ENCODE measurements around the gene CERS2. TPM values are rescaled to one million over a fixed set of nuclear protein-coding genes. Genes with fewer than 3 reads are reported as not detected.

The CERS2 gene
- total and polyA plus RNA-seq, 4 donors, result 106 to 141 (median 136) TPM

DNA sequence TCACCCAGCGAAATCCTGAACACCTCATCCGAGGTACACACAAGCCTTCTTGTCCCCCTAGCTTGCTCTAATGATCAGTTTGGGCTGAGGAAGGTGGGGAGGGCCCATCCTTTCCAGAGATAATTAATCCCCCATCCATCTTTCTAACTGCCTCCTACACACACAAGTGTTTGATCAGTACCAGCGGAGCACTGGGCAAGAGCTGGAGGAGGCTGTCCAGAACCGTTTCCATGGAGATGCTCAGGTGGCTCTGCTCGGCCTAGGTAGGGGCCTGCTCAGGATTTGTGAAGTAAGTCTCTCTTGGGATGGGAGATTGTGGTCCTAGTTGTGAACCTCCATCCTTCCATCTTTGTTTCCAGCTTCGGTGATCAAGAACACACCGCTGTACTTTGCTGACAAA is 13.3 kb upstream of the CERS2 start:
- 86 to 90% methylated on average over 7 of the region's 7 CpGs for WGBS, 2 donors
- intact Hi-C loops (cut with DNase I), result no loop called here
- DNase-seq (peak in 1 of 2 donors; percentile 27), ATAC-seq (ENCODE audit: low FRiP score) (no peak)
- H3K4me1 ChIP-seq (ENCODE audit: control insufficient read depth in 1 of 2, insufficient read depth in 2 of 2, low read length in 2 of 2), result no peaks in the 10 kb centered on the region
- no peak overlapping the region for H3K4me3 ChIP-seq (ENCODE audit: low read length in 2 of 2)
- H3K27ac ChIP-seq (ENCODE audit: low read depth in 1 of 2, low read length in 2 of 2), result no peak overlapping the region
- no peaks in the 10 kb centered on the region for H3K9me3 ChIP-seq (ENCODE audit: control insufficient read depth, low read length)
- H3K36me3 ChIP-seq (ENCODE audit: control insufficient read depth in 1 of 2, insufficient read depth in 2 of 2, low read length in 1 of 2), result no peaks in the 10 kb centered on the region
- no peaks in the 10 kb centered on the region for H3K27me3 ChIP-seq (ENCODE audit: control insufficient read depth in 1 of 2, insufficient read depth in 2 of 2, low read length in 1 of 2)

GRCh38 chr1:150985179-150985825 is 10.7 kb upstream of the CERS2 start:
- H3K36me3 ChIP-seq (ENCODE audit: control insufficient read depth in 1 of 2, insufficient read depth in 2 of 2, low read length in 1 of 2), result no peaks in the 10 kb centered on the region
- H3K4me3 ChIP-seq (ENCODE audit: low read length in 2 of 2), result no peak overlapping the region
- no peaks in the 10 kb centered on the region for H3K9me3 ChIP-seq (ENCODE audit: control insufficient read depth, low read length)
- ATAC-seq (ENCODE audit: low FRiP score), result no peak
- no peaks in the 10 kb centered on the region for H3K4me1 ChIP-seq (ENCODE audit: control insufficient read depth in 1 of 2, insufficient read depth in 2 of 2, low read length in 2 of 2)
- intact Hi-C loops (cut with DNase I), result no loop called here
- no peaks in the 10 kb centered on the region for H3K27me3 ChIP-seq (ENCODE audit: control insufficient read depth in 1 of 2, insufficient read depth in 2 of 2, low read length in 1 of 2)
- H3K27ac ChIP-seq (ENCODE audit: low read depth in 1 of 2, low read length in 2 of 2), result no peak overlapping the region
- no peak for DNase-seq
- WGBS, 2 donors, result 95 to 96% methylated on average over 2 of the region's 2 CpGs

GRCh38 chr1:150981805-150982712 is 7.4 kb upstream of the CERS2 start, which contains the start of gene ANXA9:
Gene ANXA9, plus strand, starts transcription at chr1:150982292. Its CDS starts 814 bp downstream, at chr1:150983106.
- peak in 1 of 2 donors; percentile 66 for DNase-seq
- Histone ChIP-seq H3K36me3 (ENCODE audit: control insufficient read depth in 1 of 2, insufficient read depth in 2 of 2, low read length in 1 of 2) (no peaks in the 10 kb centered on the region), H3K4me1 (ENCODE audit: control insufficient read depth in 1 of 2, insufficient read depth in 2 of 2, low read length in 2 of 2) (no peaks in the 10 kb centered on the region), H3K9me3 (ENCODE audit: control insufficient read depth, low read length) (no peaks in the 10 kb centered on the region), H3K27ac (ENCODE audit: low read depth in 1 of 2, low read length in 2 of 2) (no peak within 1 kb of the TSS), H3K27me3 (ENCODE audit: control insufficient read depth in 1 of 2, insufficient read depth in 2 of 2, low read length in 1 of 2) (no peaks in the 10 kb centered on the region), H3K4me3 (ENCODE audit: low read length in 2 of 2) (no peak within 1 kb of the TSS)
- intact Hi-C loops (cut with DNase I), result no loop called here
- WGBS, 2 donors, result 80 to 82% methylated on average over 12 of the region's 12 CpGs
- ATAC-seq (ENCODE audit: low FRiP score), result no peak

DNA sequence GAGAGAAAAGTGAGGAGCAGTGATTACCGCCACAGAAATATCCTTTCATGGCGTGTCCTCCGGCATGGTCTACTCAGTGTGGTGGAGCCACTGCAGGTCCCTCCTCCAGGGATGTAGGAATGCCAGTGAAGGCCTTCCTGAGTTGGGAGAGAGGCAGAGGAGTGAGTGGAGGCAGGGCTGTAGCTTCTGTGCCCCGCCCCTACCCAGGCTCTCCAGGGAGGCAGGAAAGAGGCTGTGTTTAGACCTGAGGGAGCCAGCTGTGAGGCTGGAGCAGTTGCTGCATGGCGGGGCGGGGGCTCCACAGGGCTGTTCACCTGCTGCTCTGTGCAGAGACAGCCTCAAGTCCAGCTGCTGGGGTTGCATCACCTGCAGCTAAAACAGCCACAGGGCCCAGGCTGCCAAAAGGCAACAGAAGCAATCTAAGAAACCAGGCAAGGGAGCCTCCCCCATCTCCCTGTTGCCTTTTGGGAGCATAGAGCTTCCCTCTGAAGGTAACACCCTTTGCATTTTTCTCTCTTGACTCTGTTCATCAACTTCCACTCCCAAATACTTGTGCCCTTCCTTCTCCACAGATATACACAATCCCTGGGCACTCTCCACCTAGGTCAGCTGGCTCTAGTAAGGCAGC is 6.7 kb upstream of the CERS2 start:
- intact Hi-C loops (cut with DNase I), result no loop called here
- peak; percentile 18 to 70 for DNase-seq
- Histone ChIP-seq H3K4me1 (ENCODE audit: control insufficient read depth in 1 of 2, insufficient read depth in 2 of 2, low read length in 2 of 2) (no peaks in the 10 kb centered on the region), H3K9me3 (ENCODE audit: control insufficient read depth, low read length) (no peaks in the 10 kb centered on the region), H3K27me3 (ENCODE audit: control insufficient read depth in 1 of 2, insufficient read depth in 2 of 2, low read length in 1 of 2) (no peaks in the 10 kb centered on the region), H3K4me3 (ENCODE audit: low read length in 2 of 2) (no peak overlapping the region), H3K36me3 (ENCODE audit: control insufficient read depth in 1 of 2, insufficient read depth in 2 of 2, low read length in 1 of 2) (no peaks in the 10 kb centered on the region), H3K27ac (ENCODE audit: low read depth in 1 of 2, low read length in 2 of 2) (no peak overlapping the region)
- ATAC-seq (ENCODE audit: low FRiP score), result no peak
- WGBS, 2 donors, result 92 to 95% methylated on average over 6 of the region's 6 CpGs

- no peak overlapping the region for H3K4me3 ChIP-seq (ENCODE audit: low read length in 2 of 2)
Observed at GRCh38 chr1:150979092-150980056, 4.7 kb upstream of the CERS2 start.

DNA sequence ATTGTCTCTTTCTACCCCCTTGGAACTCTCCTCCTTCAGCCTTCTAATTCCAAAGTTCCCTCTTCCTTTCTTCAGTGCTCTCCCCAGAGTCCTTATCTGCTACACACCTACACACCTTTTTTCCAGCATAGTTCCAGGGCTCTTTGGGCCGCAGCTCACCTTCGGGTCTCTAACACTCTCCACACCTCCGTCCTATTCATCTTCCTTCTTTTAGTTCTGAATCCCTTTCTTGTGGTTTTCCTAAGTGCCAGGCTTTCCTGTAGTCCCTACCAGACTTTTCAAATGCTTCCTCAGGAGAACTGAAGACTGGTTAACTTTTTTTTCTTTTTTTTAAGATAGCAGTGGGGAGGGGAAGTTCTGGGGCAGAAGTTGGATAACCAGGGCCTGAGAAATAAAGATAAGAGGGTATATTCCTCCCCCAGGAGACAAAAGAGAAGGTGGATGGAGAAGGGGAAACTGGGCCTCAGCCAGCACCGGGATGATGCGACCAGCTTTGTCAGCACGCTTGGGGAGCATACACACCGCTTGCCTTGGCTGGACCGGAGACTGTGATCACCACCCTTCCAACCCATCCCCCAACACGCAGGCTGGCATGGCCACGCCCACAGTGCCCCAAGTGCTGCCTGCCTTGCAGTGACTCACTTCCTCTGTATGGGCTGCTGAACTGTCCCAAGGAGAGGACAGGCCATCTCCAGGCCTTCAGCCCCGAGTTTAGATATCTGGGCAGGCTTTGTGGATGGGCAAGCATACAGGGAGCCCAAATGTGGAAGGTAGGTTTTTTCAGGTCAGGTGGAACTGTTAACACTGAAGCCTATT is 2.5 kb upstream of the CERS2 start:
- Histone ChIP-seq H3K36me3 (ENCODE audit: control insufficient read depth in 1 of 2, insufficient read depth in 2 of 2, low read length in 1 of 2) (no peaks in the 10 kb centered on the region), H3K4me3 (ENCODE audit: low read length in 2 of 2) (no peak overlapping the region), H3K27ac (ENCODE audit: low read depth in 1 of 2, low read length in 2 of 2) (peak overlapping the region; percentile 53 to 78), H3K9me3 (ENCODE audit: control insufficient read depth, low read length) (no peaks in the 10 kb centered on the region), H3K27me3 (ENCODE audit: control insufficient read depth in 1 of 2, insufficient read depth in 2 of 2, low read length in 1 of 2) (no peaks in the 10 kb centered on the region), H3K4me1 (ENCODE audit: control insufficient read depth in 1 of 2, insufficient read depth in 2 of 2, low read length in 2 of 2) (no peaks in the 10 kb centered on the region)
- intact Hi-C loops (cut with DNase I), result loop anchor here in 1 of 2 donors (5.0 to 10.0 kb wide), 3 partner anchors 50 to 412 kb away; partner anchors contain the start of genes ARNT and SETDB1
- WGBS, 2 donors, result 24 to 25% methylated on average over 11 of the region's 11 CpGs
- ATAC-seq (ENCODE audit: low FRiP score) (peak; percentile 73), DNase-seq (peak; percentile 95)

More at GRCh38 chr1:150979092-150980056, 4.7 kb upstream of the CERS2 start:
- Histone ChIP-seq H3K9me3 (ENCODE audit: control insufficient read depth, low read length) (no peaks in the 10 kb centered on the region), H3K27me3 (ENCODE audit: control insufficient read depth in 1 of 2, insufficient read depth in 2 of 2, low read length in 1 of 2) (no peaks in the 10 kb centered on the region), H3K36me3 (ENCODE audit: control insufficient read depth in 1 of 2, insufficient read depth in 2 of 2, low read length in 1 of 2) (no peaks in the 10 kb centered on the region), H3K4me1 (ENCODE audit: control insufficient read depth in 1 of 2, insufficient read depth in 2 of 2, low read length in 2 of 2) (no peaks in the 10 kb centered on the region), H3K27ac (ENCODE audit: low read depth in 1 of 2, low read length in 2 of 2) (peak overlapping the region; percentile 39 to 80)
- 9 to 10% methylated on average over 23 of the region's 23 CpGs for WGBS, 2 donors
- DNase-seq (peak; percentile 91 to 93), ATAC-seq (ENCODE audit: low FRiP score) (peak; percentile 79)
- intact Hi-C loops (cut with DNase I), result loop anchor here in 1 of 2 donors (5.0 to 10.0 kb wide), 3 partner anchors 52 to 415 kb away; partner anchors contain the start of genes ARNT and SETDB1

GRCh38 chr1:150976401-150976821 is 1.8 kb upstream of the CERS2 start:
- peak in 1 of 2 donors; percentile 24 for DNase-seq
- H3K4me1 ChIP-seq (ENCODE audit: control insufficient read depth in 1 of 2, insufficient read depth in 2 of 2, low read length in 2 of 2), result no peaks in the 10 kb centered on the region
- H3K4me3 ChIP-seq (ENCODE audit: low read length in 2 of 2), result no peak overlapping the region
- no peaks in the 10 kb centered on the region for H3K27me3 ChIP-seq (ENCODE audit: control insufficient read depth in 1 of 2, insufficient read depth in 2 of 2, low read length in 1 of 2)
- ATAC-seq (ENCODE audit: low FRiP score), result no peak
- peak overlapping the region in 1 of 2 donors; percentile 53 for H3K27ac ChIP-seq (ENCODE audit: low read depth in 1 of 2, low read length in 2 of 2)
- intact Hi-C loops (cut with DNase I), result loop anchor here in 1 of 2 donors (5.0 to 10.0 kb wide), 3 partner anchors 49 to 412 kb away; partner anchors contain the start of genes ARNT and SETDB1
- H3K9me3 ChIP-seq (ENCODE audit: control insufficient read depth, low read length), result no peaks in the 10 kb centered on the region
- no peaks in the 10 kb centered on the region for H3K36me3 ChIP-seq (ENCODE audit: control insufficient read depth in 1 of 2, insufficient read depth in 2 of 2, low read length in 1 of 2)
- 95 to 96% methylated on average over 9 of the region's 9 CpGs for WGBS, 2 donors

Measured in aorta (tissue), 5 donors.